DMS53 treated with DMSO at 0.1 percent for 48 hours (cell line): Measurements from ENCODE around the gene DNMT3A.

Experiments used
- DNase-seq: peaks from one replicate; lab custom pipeline; 2025; ENCODE audit not compliant: unreplicated experiment; lab: John Stamatoyannopoulos, UW

The DNMT3A gene

DNA sequence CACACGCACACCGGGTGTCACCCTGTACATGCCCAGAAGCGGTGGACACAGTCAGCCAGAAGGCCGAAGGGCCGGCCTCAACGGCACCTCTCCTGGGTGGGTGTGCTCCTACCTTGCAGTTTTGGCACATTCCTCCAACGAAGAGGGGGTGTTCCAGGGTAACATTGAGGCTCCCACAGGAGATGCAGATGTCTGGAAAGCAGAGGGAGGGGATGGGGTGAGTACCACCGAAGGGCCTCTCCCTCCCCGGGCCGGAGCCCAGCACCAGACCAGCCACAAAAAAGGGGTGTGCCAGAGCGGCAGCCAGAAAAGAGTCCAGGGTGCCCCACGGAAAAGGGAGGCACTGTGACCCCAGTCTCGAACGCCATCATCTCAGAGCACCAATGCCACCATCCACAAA lies 96.6 kb downstream of the DNMT3A start:
- no peak for DNase-seq

- no peak for DNase-seq
These were observed 97.7 kb downstream of the DNMT3A start for GRCh38 chr2:25243995-25244394.

GRCh38 chr2:25241452-25241851 lies 100.3 kb downstream of the DNMT3A start:
- no peak for DNase-seq

DNA sequence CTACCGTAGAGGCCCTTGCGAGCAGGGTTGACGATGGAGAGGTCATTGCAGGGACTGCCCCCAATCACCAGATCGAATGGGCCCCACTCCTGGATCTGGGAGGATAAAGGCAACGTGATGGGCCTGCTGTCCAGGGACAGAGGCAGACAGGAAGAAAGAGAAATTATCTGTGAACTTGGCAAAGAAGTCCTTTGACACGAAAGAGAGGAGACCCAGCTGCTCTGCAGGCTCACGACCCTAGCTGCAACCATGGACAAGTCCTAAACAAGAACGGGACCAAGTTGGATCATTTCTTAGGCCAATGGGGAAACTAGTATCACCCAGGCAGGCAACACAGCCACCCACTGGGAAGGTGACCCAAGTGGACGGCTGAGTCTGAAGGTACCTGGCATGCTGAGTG lies 101.1 kb downstream of the DNMT3A start:
- no peak for DNase-seq

DNA sequence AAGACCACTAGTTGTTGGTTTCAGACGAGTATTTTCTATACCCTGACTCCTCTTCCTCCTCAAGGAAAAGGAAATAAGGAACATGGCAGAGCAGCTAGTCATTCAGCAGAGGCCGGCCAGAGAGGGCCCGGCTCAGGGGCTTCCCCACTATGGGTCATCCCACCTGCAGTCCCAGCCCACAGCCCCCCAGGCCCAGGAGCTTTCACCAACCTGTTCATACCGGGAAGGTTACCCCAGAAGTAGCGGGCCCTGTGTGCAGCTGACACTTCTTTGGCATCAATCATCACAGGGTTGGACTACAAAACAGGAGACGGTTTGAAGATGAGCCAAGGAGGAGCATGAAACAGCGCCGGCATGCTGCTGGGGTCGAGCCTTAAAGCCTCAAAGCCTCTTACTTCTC lies 102.8 kb downstream of the DNMT3A start:
- DNase-seq = no peak

DNA sequence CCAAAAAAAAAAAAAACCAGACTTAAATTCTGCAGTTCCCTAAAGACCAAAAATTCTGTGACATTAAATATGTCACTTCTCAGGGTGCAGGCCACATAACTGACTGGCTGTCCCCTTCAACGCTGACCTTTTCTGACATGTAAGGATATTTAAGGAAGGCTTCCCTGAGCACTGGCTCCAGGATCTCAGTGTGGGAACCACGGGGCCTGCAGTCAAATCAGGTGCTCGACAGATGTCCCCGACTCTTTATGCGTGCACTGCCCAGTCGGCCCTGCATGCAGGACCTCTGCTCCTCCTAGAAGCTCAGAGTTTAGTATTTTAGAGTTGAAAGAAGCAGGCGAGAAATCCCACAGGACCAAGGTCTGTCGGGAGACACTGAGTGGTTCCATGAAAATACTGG lies 104.0 kb downstream of the DNMT3A start:
- no peak for DNase-seq

GRCh38 chr2:25236736-25237135 lies 105.0 kb downstream of the DNMT3A start:
- DNase-seq = no peak

- peak; percentile 86 for DNase-seq
These were observed 107.0 kb downstream of the DNMT3A start for GRCh38 chr2:25234738-25235137.

GRCh38 chr2:25233916-25234605 lies 107.7 kb downstream of the DNMT3A start:
- DNase-seq = no peak

DNA sequence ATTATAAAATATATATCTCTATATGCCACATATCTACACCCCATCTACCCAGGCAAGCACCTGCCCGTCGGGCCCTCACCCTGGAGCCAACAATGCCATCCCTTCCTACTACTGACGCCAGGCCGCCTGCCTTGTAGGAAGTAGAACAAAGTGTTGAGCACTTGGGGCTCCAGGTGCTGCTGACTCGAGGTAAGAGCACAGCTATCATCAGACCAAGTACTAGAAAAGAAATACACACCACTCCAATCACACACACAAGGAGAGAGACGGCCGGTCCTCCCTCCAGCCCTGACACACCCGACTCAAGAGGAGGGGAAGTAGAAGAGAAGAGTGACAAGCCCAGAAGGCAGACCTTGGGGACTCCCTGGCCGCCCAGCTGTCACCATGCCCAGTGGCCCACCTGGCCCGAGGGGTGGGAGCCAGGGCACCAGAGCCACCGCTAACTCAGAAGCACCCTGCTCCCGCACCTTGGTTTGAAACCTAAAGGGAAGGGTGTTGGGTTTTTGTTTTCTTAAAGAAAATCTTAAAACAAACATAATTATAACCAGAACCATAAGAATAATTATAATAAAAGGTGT lies 109.4 kb downstream of the DNMT3A start:
- DNase-seq = no peak

- DNase-seq = no peak
These were observed 110.8 kb downstream of the DNMT3A start for GRCh38 chr2:25230948-25231311.

GRCh38 chr2:25230198-25230947 lies 111.4 kb downstream of the DNMT3A start:
- DNase-seq = no peak

GRCh38 chr2:25229279-25230197 lies 112.2 kb downstream of the DNMT3A start:
- no peak for DNase-seq

GRCh38 chr2:25228848-25229278 lies 112.9 kb downstream of the DNMT3A start:
- DNase-seq = peak; percentile 25

- no peak for DNase-seq
These were observed 114.1 kb downstream of the DNMT3A start for GRCh38 chr2:25227576-25227975.

- DNase-seq = no peak
These were observed 114.9 kb downstream of the DNMT3A start for GRCh38 chr2:25226827-25227226.

- no peak for DNase-seq
These were observed 119.1 kb downstream of the DNMT3A start for GRCh38 chr2:25222477-25223121.

- no peak for DNase-seq
These were observed 120.1 kb downstream of the DNMT3A start for GRCh38 chr2:25221579-25221978.

GRCh38 chr2:25220313-25220712 lies 121.4 kb downstream of the DNMT3A start:
- no peak for DNase-seq

GRCh38 chr2:25219621-25220020 lies 122.1 kb downstream of the DNMT3A start:
- no peak for DNase-seq

DNA sequence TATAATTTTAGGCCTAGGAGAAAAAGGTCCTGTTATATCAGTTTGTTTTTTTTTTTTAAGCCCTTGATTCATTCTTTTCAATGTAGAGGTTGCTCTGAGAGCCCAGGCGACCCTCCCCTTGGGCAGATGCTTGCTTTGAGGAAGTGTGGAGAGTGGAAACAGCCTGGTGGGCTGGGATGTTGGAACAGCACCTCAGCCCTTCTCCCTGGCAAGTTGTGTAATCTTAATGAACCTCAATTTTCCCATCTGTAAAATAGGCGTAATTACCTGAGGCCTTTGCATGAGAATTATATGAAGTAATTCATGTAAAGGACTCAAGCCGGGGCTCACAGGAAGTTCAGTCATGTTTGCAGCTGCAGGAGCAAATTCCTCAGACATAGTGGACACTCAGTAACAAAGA lies 123.6 kb downstream of the DNMT3A start:
- DNase-seq = no peak
